HG03108 (cell line): ENCODE results near the gene SLC16A2.
"Not testable (repeated sequence)": the region's sequence is repeated elsewhere in the genome, so short reads cannot be mapped to it uniquely, and the experiment has no call there.

Source experiments
- ATAC-seq: cut with Tn5 transposase; IDR thresholded peaks from one replicate; pipeline ENCODE4 v1.9.1; 2021; ENCODE audit warnings: moderate library complexity; ENCODE audit not compliant: unreplicated experiment

SLC16A2 gene

GRCh38 chrX:74505437-74505836 lies 84.1 kb downstream of the SLC16A2 start:
- no peak for ATAC-seq

DNA sequence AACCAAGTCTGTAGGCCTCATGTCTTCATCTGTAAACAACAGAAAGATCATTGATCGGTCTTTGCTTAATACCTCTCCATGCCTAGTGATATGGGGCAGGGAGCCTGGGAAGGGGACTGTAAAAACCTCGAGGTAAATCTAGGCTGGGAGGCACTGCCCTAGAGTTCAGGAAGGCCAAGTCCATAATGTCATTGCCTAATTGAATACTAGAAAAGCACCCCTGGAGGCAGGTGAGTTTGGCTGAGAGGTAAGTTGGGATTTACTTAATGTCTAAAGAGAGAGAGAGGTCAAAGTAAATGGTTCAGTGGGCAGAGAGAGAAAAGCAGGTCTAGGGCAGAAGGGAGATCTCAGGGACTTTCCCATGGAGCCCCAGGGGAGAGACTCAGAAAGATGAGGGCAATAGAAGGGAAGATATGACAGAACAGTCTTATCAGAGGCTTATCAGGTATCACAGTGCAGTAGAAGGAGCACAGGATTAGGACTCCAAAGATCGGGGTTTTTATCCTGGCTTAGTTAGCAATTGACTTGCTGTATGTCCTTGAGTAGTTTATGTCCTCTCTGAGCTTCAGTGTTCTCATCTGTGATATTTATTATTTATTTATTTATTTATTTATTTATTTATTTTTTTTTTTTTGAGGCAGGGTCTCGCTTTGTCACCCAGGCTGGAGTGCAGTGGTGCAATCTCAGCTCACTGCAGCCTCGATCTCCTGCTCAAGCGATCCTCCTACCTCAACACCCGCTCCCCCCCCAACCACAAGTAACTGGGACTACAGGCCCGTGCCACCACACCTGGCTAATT lies 85.2 kb downstream of the SLC16A2 start:
- ATAC-seq = peak; percentile 87

GRCh38 chrX:74507191-74507590 lies 85.9 kb downstream of the SLC16A2 start:
- no peak for ATAC-seq

- no peak for ATAC-seq
Measured at GRCh38 chrX:74509989-74510388, 88.7 kb downstream of the SLC16A2 start.

- ATAC-seq = peak; percentile 42
Measured at GRCh38 chrX:74510401-74510800, 89.1 kb downstream of the SLC16A2 start.

- no peak for ATAC-seq
Measured at GRCh38 chrX:74511704-74512103, 90.4 kb downstream of the SLC16A2 start.

DNA sequence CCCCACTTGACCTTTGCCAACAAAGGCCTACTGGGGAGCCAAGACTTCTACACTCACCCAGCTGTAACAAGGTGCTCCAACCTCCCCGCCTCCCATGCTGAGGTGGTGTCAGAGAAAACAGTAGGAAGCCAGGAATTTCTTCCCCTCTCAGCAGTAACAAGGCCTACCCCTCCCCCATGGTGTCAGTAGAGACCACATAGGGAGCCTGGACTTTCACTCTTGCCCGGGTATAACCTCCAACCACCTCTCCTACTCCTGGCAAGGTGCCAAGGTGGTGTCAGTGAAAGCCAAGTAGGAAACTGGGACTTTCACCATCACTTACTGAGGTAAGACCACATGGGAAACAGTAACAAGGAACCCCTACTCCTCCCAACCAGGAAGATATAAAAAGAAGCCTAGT lies 93.1 kb downstream of the SLC16A2 start:
- ATAC-seq = no peak

DNA sequence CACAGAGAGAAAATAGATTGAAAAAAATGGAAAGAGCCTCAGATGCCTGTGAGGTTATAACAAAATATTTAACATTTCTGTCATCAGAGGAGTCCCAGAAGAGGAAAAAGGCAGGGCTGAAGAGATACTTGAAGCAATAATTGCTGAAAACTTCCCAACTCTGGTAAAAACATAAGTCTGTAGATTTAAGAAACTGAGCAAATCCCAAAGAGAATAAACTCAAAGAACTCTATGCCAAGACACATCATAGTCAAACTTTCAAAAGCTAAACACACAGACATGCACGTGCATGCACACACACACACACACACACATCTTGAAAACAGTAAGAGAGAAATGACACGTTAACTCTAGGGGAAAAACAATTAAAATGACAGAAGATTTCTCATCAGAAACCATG lies 94.1 kb downstream of the SLC16A2 start:
- ATAC-seq = no peak

DNA sequence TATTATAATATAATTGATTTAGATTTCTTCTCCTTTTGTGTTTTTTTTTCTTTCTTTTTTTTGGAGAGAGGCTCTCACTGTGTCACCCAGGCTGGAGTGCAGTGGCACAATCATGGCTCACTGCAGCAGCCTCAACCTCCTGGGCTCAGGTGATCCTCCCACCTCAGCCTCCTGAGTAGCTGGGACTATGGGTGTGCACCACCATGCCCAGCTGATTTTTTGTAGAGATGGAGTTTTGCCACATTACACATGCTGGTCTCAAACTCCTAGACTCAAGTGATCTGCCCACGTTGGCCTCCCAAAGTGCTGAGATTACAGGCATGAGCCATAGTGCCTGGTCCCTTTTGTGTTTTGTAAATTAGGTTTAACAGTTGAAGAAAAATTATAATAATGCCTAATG lies 94.7 kb downstream of the SLC16A2 start:
- not testable (repeated sequence) for ATAC-seq

DNA sequence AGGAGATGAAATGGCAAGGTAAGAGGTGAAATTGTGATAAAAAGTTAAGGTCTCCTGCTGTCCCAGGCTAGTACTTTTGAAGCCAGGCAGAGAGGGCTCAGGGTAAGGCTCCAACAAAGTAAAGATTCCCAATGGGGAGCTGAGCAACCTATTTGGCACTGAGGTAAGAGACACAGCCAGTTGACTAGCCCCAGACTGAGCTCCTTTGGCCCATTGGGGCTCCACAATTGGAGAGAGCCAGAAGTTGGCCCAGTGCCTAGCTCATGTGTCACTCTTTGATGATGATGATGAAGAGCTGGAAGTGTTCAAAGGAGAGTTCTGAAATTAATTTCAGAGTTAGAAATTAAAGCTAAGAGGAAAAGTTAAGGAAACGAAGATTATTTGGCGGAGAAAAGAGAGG lies 98.6 kb downstream of the SLC16A2 start:
- ATAC-seq = no peak

- ATAC-seq = no peak
Measured at GRCh38 chrX:74520291-74520690, 99.0 kb downstream of the SLC16A2 start.

- no peak for ATAC-seq
Measured at GRCh38 chrX:74520896-74521295, 99.6 kb downstream of the SLC16A2 start.

DNA sequence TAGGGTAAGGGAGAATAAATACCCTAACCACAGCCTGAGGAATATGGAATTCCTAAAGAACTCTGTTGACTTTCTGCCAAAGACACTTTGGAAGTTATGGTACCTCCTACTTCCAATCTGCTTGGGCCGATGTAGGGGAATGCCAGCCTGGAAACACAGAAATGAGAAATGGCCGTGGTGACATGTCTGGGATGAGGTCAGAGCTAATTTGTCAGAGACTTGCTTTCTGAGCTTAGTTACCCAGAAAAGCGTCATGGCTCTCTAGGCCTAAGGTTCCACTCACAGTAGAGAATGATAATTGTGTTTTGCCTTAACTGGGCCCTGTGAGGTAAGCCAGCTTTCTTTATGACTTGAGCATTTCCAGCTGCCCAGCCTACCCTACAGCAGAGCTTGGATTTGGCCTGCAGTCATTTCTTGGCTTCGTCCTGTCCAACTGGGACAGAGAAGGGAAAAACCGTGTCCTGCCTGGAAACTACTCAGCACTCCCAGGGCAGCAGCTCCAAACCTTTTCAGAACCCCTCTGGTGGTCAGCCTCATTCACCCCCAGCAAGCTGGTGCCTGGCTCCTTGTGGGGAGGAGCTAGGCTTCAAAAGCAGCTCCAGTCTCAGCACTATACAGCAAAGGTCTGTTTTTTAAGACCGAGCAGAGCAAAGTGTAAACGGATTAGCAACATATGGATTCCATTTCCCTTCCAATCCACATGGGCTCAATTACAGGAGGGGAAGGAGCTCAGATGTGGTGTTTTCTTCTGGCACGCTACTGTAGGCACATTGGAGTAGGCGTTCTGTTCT lies 100.9 kb downstream of the SLC16A2 start:
- no peak for ATAC-seq

DNA sequence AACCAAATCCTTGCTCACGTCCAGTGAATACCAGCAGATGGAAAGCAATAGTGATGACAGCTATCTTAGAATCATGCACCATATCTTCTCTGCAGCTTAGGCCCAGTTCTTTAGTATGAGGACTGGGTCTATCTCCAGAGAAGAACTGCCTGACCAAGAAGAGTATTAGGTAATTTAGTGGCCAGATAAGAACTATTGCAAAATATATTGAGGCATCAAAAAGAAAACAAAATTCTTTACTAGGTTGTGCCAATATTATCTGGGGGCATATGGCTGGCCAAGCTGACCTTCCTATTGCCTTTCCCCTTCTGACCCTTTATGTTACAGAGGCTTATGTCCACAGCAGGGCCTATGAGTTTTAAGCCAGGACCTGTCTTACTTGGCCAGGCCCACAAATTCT lies 101.9 kb downstream of the SLC16A2 start:
- no peak for ATAC-seq

GRCh38 chrX:74523870-74524735 lies 102.8 kb downstream of the SLC16A2 start:
- no peak for ATAC-seq

DNA sequence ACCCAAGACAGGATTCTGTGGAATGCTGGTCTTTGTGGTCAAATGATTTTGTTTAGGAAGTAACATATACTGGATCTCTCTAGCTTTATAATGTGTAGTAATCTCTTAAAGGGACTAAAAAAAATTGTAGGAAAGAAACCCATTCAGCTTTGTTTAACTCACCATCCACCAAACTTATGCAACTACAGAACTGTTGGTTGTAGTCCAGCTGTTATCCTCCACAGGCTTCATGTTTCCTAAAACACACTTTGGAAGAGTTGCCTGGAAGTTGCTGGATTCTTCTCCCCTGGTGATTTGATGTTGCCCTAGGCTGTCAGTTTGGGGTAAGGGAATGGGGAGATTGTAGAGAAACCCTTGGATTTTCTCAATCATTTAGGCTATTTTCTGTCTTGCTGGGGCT lies 103.8 kb downstream of the SLC16A2 start:
- no peak for ATAC-seq

DNA sequence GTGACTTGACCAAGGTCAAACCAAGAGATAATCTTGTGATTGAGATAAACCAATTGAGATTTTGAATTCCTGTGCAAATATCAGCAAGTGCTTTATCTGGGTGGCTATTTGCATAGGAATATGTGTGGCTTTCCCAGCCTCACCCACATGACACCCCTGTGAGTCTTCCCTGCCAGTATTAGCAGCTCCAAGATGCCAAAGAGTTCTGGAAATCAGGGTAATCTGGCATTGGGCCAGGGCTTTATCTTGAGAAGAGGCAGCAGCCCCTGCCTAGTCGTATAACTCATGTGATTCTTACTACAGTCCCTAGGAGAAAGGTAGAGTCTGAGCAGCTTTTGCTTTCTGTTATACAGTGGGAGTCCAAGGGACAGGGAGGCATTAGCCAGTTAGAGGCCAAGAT lies 105.5 kb downstream of the SLC16A2 start:
- ATAC-seq = no peak

DNA sequence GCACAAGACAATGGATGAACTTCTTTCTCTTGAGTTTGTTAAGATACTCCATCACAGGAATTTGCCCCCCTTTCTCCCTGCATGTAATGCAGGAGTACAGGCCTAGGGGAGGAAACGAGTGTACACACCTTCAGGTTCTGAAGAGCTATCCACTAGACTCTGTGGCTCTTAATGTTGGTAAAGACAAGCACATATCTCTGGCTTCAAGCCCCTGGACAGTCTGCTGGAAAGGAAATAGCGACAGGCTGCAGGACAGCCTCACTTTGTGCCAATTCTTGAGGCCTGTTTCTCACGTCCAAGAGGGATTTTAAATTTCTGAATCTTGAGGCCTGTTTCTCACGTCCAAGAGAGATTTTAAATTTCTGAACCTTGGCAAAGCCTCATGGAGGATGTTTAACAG lies 106.1 kb downstream of the SLC16A2 start:
- no peak for ATAC-seq

- no peak for ATAC-seq
Measured at GRCh38 chrX:74529311-74529710, 108.0 kb downstream of the SLC16A2 start.

GRCh38 chrX:74531081-74531480 lies 109.8 kb downstream of the SLC16A2 start:
- no peak for ATAC-seq

GRCh38 chrX:74534569-74535038 lies 113.3 kb downstream of the SLC16A2 start:
- no peak for ATAC-seq
